PFSK-1 (cell line): ENCODE data around the gene BABAM1.

Experiments used
- FOXP2 ChIP-seq: optimal IDR thresholded peaks from 2 replicates; pipeline ENCODE3; 2011; ENCODE audit warnings: borderline replicate concordance, control low read depth, inconsistent platforms; ENCODE audit not compliant: insufficient read depth; ENCODE audit errors: extremely low read length, extremely low read depth
- POLR2AphosphoS5 ChIP-seq: IDR thresholded peaks from 2 replicates; pipeline ENCODE4 v1.6.1; 2012; ENCODE audit warnings: low read depth, mild to moderate bottlenecking, control low read depth, low read length, moderate library complexity
- SIN3A ChIP-seq: IDR thresholded peaks from 2 replicates; pipeline ENCODE4 v1.6.1; 2012; ENCODE audit warnings: mild to moderate bottlenecking, low read length, moderate library complexity, borderline replicate concordance; ENCODE audit not compliant: insufficient read depth
- TAF1 ChIP-seq: IDR thresholded peaks from 2 replicates; pipeline ENCODE4 v1.6.1; 2012; ENCODE audit warnings: low read length, control low read depth, borderline replicate concordance; ENCODE audit not compliant: insufficient read depth
- TF ChIP-seq, protein P1 (sequence below), 2 experiments: IDR thresholded peaks; 2 replicates each; pipeline versions ENCODE4 v1.6.1 to v1.8.0; 2011 to 2012; ENCODE audit warnings: low read depth in 2 of 2, low read length in 2 of 2, control low read depth in 1 of 2, inconsistent platforms in 1 of 2, mild to moderate bottlenecking in 1 of 2, moderate library complexity in 1 of 2; ENCODE audit not compliant: insufficient read depth in 1 of 2

Gene BABAM1

DNA sequence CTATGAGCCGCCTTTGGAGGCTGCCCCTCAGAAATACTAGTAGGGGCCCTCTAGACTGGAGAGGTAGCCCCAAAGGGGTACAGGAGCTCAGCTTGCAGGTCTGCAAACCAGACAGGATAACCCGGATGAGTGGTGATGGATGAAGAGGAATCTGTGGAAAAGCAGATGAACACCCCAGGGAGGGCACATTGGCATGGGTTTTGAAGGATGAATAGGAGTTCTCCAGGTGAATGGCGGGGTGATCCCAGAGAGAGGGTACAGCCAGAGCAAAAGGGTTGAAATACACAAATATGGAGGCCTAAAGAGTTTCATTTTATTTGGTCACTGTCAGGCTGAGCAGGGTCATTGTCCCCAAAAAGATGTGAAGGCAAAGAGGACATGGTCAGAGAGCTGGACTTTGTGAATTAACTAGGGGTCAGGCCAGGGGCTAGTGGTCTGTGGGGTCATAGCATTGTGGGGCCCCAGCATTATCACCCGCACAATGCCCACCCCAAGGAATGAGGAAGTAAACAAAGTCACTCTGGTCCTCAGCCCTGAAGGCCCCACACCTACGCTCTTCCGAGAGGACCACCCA lies 26.3 kb upstream of the BABAM1 start:
- TF ChIP-seq FOXP2 (no peak), SIN3A (no peak), POLR2AphosphoS5 (no peak), TAF1 (no peak)
- TF ChIP-seq, protein P1, sequence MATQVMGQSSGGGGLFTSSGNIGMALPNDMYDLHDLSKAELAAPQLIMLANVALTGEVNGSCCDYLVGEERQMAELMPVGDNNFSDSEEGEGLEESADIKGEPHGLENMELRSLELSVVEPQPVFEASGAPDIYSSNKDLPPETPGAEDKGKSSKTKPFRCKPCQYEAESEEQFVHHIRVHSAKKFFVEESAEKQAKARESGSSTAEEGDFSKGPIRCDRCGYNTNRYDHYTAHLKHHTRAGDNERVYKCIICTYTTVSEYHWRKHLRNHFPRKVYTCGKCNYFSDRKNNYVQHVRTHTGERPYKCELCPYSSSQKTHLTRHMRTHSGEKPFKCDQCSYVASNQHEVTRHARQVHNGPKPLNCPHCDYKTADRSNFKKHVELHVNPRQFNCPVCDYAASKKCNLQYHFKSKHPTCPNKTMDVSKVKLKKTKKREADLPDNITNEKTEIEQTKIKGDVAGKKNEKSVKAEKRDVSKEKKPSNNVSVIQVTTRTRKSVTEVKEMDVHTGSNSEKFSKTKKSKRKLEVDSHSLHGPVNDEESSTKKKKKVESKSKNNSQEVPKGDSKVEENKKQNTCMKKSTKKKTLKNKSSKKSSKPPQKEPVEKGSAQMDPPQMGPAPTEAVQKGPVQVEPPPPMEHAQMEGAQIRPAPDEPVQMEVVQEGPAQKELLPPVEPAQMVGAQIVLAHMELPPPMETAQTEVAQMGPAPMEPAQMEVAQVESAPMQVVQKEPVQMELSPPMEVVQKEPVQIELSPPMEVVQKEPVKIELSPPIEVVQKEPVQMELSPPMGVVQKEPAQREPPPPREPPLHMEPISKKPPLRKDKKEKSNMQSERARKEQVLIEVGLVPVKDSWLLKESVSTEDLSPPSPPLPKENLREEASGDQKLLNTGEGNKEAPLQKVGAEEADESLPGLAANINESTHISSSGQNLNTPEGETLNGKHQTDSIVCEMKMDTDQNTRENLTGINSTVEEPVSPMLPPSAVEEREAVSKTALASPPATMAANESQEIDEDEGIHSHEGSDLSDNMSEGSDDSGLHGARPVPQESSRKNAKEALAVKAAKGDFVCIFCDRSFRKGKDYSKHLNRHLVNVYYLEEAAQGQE (IDR thresholded peaks at IDR 0.05; ENCODE audit: insufficient read depth in 1 of 2, low read depth in 2 of 2, low read length in 2 of 2), result no peak

DNA sequence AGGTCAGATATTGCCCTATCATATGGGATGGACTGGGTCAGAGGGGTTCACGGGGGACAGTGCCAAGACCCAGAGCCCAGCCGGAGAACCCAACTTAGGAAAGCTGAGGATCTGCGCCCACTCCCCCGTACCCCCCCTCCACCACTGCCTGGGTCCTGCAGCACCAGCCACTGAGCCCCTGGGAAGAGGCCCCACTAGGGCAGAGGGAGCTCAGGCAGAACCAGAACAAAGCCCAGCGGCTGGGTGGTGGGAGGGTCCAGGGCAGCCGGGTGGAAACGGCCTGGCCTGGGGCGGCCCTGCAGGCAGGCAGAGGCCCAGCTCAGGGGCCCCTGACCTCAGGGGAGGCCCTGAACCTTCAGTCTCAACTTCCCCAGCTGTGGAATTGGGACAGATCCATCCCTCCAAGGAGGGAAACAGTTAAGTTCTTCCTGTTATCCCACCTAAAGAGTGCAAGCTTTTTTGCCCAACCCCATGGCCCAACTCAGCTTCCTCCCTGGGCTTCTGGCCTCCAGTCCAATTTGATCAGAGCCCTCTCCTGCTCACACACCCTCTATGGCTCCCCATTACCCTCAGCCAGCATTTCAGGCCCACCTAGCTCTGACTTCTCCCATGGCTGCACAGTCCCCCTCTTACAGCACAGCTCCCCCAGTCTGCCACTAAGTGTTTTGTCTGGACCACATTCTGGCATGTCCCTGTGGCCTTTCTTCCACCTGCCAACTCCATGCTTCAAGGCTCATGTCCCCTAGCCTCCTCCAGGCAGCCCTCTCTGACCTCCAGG lies 24.6 kb upstream of the BABAM1 start:
- TF ChIP-seq SIN3A, result no peak
- no peak for TF ChIP-seq FOXP2

GRCh38 chr19:17243211-17243829 lies 23.9 kb upstream of the BABAM1 start:
- TF ChIP-seq, protein P1 (IDR thresholded peaks at IDR 0.05; ENCODE audit: insufficient read depth in 1 of 2, low read depth in 2 of 2, low read length in 2 of 2), result no peak
- TF ChIP-seq SIN3A, result no peak
- TF ChIP-seq TAF1, result no peak
- TF ChIP-seq FOXP2, result no peak

- no peak for TF ChIP-seq SIN3A
- TF ChIP-seq POLR2AphosphoS5, result no peak; the same call in 1 of the 2 replicates
- TF ChIP-seq TAF1, result no peak
- no peak for TF ChIP-seq FOXP2
- TF ChIP-seq, protein P1 (IDR thresholded peaks at IDR 0.05; ENCODE audit: insufficient read depth in 1 of 2, low read depth in 2 of 2, low read length in 2 of 2), result no peak
Observed at GRCh38 chr19:17243830-17244617, 23.2 kb upstream of the BABAM1 start.
